SKM-1 (cell line): Measurements from ENCODE around the gene TH.

ENCODE experiments used
- DNase-seq: peaks from one replicate; lab custom pipeline; 2025; ENCODE audit not compliant: unreplicated experiment; lab: John Stamatoyannopoulos, UW

The TH gene

GRCh38 chr11:2171591-2172003 is at the start of gene TH:
Gene TH (minus strand): TSS chr11:2171815. CDS start chr11:2171786, 29 bp downstream.
- DNase-seq: no peak

- DNase-seq: no peak
These were observed 49.4 kb upstream of the TH start for GRCh38 chr11:2221024-2221423.

GRCh38 chr11:2220173-2220771 is 48.7 kb upstream of the TH start:
- DNase-seq: peak; percentile 4

- DNase-seq: no peak
These were observed 47.9 kb upstream of the TH start for GRCh38 chr11:2219318-2220017.

- DNase-seq: no peak
These were observed 46.5 kb upstream of the TH start for GRCh38 chr11:2218031-2218633.

GRCh38 chr11:2217211-2218030 is 45.8 kb upstream of the TH start:
- DNase-seq: no peak

- no peak for DNase-seq
These were observed 44.9 kb upstream of the TH start for GRCh38 chr11:2216400-2217064.

GRCh38 chr11:2215561-2216399 is 44.2 kb upstream of the TH start:
- DNase-seq: no peak

- DNase-seq: no peak
These were observed 43.6 kb upstream of the TH start for GRCh38 chr11:2215230-2215560.

- no peak for DNase-seq
These were observed 43.1 kb upstream of the TH start for GRCh38 chr11:2214527-2215229.

- no peak for DNase-seq
These were observed 42.4 kb upstream of the TH start for GRCh38 chr11:2213890-2214526.

- no peak for DNase-seq
These were observed 41.8 kb upstream of the TH start for GRCh38 chr11:2213384-2213842.

- no peak for DNase-seq
These were observed 41.0 kb upstream of the TH start for GRCh38 chr11:2212411-2213251.

- DNase-seq: no peak
These were observed 39.7 kb upstream of the TH start for GRCh38 chr11:2211113-2211971.

GRCh38 chr11:2210366-2211112 is 38.9 kb upstream of the TH start:
- DNase-seq: no peak

- DNase-seq: no peak
These were observed 38.3 kb upstream of the TH start for GRCh38 chr11:2209900-2210321.
